Liver (tissue), 9 donors: ENCODE measurements around the gene COL23A1. TPM values are rescaled to one million over a fixed set of nuclear protein-coding genes. Genes with fewer than 3 reads are reported as not detected.
"Not testable (repeated sequence)": the region's sequence is repeated elsewhere in the genome, so short reads cannot be mapped to it uniquely, and the experiment has no call there.

Experiments
- DNase-seq: peaks from one replicate; pipeline ENCODE4 v3.0.0-alpha.2; 2017; ENCODE audit warnings: low spot score
- H3K27ac ChIP-seq, 2 donors: one replicate each; pipeline ENCODE4 v1.7.0; 2013; ENCODE audit warnings: inconsistent platforms in 2 of 2, low read length in 2 of 2, control low read depth in 1 of 2, low read depth in 1 of 2, mild to moderate bottlenecking in 1 of 2
- H3K27me3 ChIP-seq, 4 donors: one replicate each; pipeline versions ENCODE4 v1.6.1 to v1.7.0; 2013; ENCODE audit warnings: low read length in 3 of 4, inconsistent platforms in 1 of 4, mild to moderate bottlenecking in 1 of 4, moderate library complexity in 1 of 4; ENCODE audit not compliant: control insufficient read depth in 4 of 4, insufficient read depth in 4 of 4
- H3K36me3 ChIP-seq, 4 donors: one replicate each; pipeline versions ENCODE4 v1.6.1 to v1.7.0; 2013; ENCODE audit warnings: low read length in 3 of 4, mild to moderate bottlenecking in 3 of 4, low read depth in 1 of 4, moderate library complexity in 1 of 4; ENCODE audit not compliant: control insufficient read depth in 4 of 4, insufficient read depth in 3 of 4
- H3K4me1 ChIP-seq, 4 donors: one replicate each; pipeline versions ENCODE4 v1.6.1 to v1.7.0; 2013; ENCODE audit warnings: low read length in 3 of 4, mild to moderate bottlenecking in 3 of 4, moderate library complexity in 1 of 4; ENCODE audit not compliant: control insufficient read depth in 4 of 4, insufficient read depth in 4 of 4
- H3K4me3 ChIP-seq, 3 donors: one replicate each; pipeline versions ENCODE4 v1.6.1 to v1.7.0; 2013; ENCODE audit warnings: low read length in 3 of 3, control low read depth in 1 of 3, low read depth in 1 of 3, mild to moderate bottlenecking in 1 of 3
- H3K9ac ChIP-seq, 2 donors: one replicate each; pipeline ENCODE4 v1.7.0; 2013; ENCODE audit warnings: low read length in 2 of 2, mild to moderate bottlenecking in 2 of 2, moderate library complexity in 2 of 2, control low read depth in 1 of 2, low read depth in 1 of 2
- H3K9me3 ChIP-seq, 4 donors: one replicate each; pipeline versions ENCODE4 v1.6.1 to v1.7.0; 2013; ENCODE audit warnings: low read length in 3 of 4; ENCODE audit not compliant: control insufficient read depth in 4 of 4
- CTCF ChIP-seq: fragments of 150-350 bp; IDR thresholded peaks from 2 replicates; pipeline ENCODE4 v1.5.1; 2017; ENCODE audit warnings: improper control_type of control experiment, low read depth, low read length; ENCODE audit not compliant: missing input control
- FOXA1 ChIP-seq: IDR thresholded peaks from 2 replicates; pipeline ENCODE4 v1.6.1; 2016; ENCODE audit warnings: antibody characterized with exemption
- FOXA2 ChIP-seq: IDR thresholded peaks from 2 replicates; pipeline ENCODE4 v1.6.1; 2016; ENCODE audit warnings: antibody characterized with exemption
- MAX ChIP-seq: IDR thresholded peaks from 2 replicates; pipeline ENCODE4 v1.6.1; 2016; ENCODE audit warnings: antibody characterized with exemption
- REST ChIP-seq: IDR thresholded peaks from 2 replicates; pipeline ENCODE4 v1.6.1; 2016; ENCODE audit warnings: antibody characterized with exemption, mild to moderate bottlenecking
- RXRA ChIP-seq, 2 donors: IDR thresholded peaks; 2 replicates each; pipeline ENCODE4 v1.6.1; 2017 to 2018; ENCODE audit warnings: antibody characterized with exemption in 2 of 2, mild to moderate bottlenecking in 1 of 2
- SP1 ChIP-seq: IDR thresholded peaks from 2 replicates; pipeline ENCODE4 v1.6.1; 2018; ENCODE audit warnings: antibody characterized with exemption, mild to moderate bottlenecking
- TAF1 ChIP-seq: conservative IDR thresholded peaks from 2 replicates; pipeline ENCODE4 v1.6.1; 2016; ENCODE audit warnings: antibody characterized with exemption, mild to moderate bottlenecking
- YY1 ChIP-seq: IDR thresholded peaks from 2 replicates; pipeline ENCODE4 v1.6.1; 2016; ENCODE audit warnings: antibody characterized with exemption, mild to moderate bottlenecking
- WGBS: extraction: QIAGEN DNeasy Blood & Tissue Kit; methylation state at CpG from one replicate; pipeline ENCODE4 v1.1.7; 2013; 5-methylcytosine and 5-hydroxymethylcytosine counted together
- polyA plus RNA-seq, 2 donors: library from polyadenylated mRNA; stranded (reverse) in 1 of 2; unstranded in 1 of 2; fragments of 200-250 nt in 1 of 2; fragments of >200 nt in 1 of 2; fragmentation: Nextera tagmentation in 1 of 2; extraction: Ambion mirVana in 1 of 2; gene quantifications; one replicate each; pipeline versions ENCODE4 v1.2.1 to v1.2.3, GENCODE V29; 2013 to 2015
- total RNA-seq, 2 donors: library from RNA; depleted of rRNA; stranded (reverse); fragments of >200 nt; gene quantifications; one replicate each; pipeline ENCODE4 v1.2.3, GENCODE V29; 2014
- donor health status: healthy.
- donor health status: healthy.
- donor health status: healthy.
- donor health status: healthy.
- donor health status: healthy.

COL23A1 gene
- total and polyA plus RNA-seq, 4 donors: 0.08 to 1.4 (median 0.27) TPM

- Histone ChIP-seq H3K9me3 (no peaks in the 10 kb centered on the region), H3K4me3 (no peak overlapping the region), H3K9ac (no peak overlapping the region), H3K4me1 (peaks cover under 1 to 11% (median 8%) of the 10 kb centered on the region in 4 donors), H3K27ac (no peak overlapping the region), H3K27me3 (no peaks in the 10 kb centered on the region), H3K36me3 (no peaks in the 10 kb centered on the region)
- TF ChIP-seq MAX (no peak), CTCF (no peak), TAF1 (no peak), FOXA1 (no peak), RXRA (IDR thresholded peaks at IDR 0.05) (no peak), REST (no peak), YY1 (no peak)
- 86% methylated on average over 12 of the region's 12 CpGs for WGBS
- no peak for DNase-seq
These were observed 390.4 kb downstream of the COL23A1 start for GRCh38 chr5:178199581-178200434.

- peaks cover 4 to 15% (median 7%) of the 10 kb centered on the region in 4 donors for H3K4me1 ChIP-seq
- H3K27me3 ChIP-seq: no peaks in the 10 kb centered on the region
- no peaks in the 10 kb centered on the region for H3K36me3 ChIP-seq
- TF ChIP-seq SP1 (no peak), FOXA2 (no peak)
- DNase-seq: no peak
- H3K27ac ChIP-seq: no peak overlapping the region
- WGBS: 90% methylated on average over 11 of the region's 11 CpGs
- H3K9ac ChIP-seq: no peak overlapping the region
- H3K4me3 ChIP-seq: no peak overlapping the region
- no peaks in the 10 kb centered on the region for H3K9me3 ChIP-seq
These were observed 391.5 kb downstream of the COL23A1 start for GRCh38 chr5:178198706-178199105.

- WGBS: 77% methylated on average over 11 of the region's 11 CpGs
- H3K9me3 ChIP-seq, DNase-seq, H3K27me3 ChIP-seq, H3K4me3 ChIP-seq, H3K36me3 ChIP-seq, H3K27ac ChIP-seq, H3K9ac ChIP-seq: not testable (repeated sequence)
- peaks cover 4 to 17% (median 6%) of the 10 kb centered on the region in 4 donors for H3K4me1 ChIP-seq
These were observed 392.0 kb downstream of the COL23A1 start for GRCh38 chr5:178198151-178198550.
